Activated CD4-positive, alpha-beta T cell treated with anti-CD3 and anti-CD28 coated beads for 36 hours (primary cell): ENCODE results near the gene CBX2. TPM values are rescaled to one million over a fixed set of nuclear protein-coding genes. Genes with fewer than 3 reads are reported as not detected.
"Not testable (repeated sequence)": the region's sequence is repeated elsewhere in the genome, so short reads cannot be mapped to it uniquely, and the experiment has no call there.

Experiments
- ATAC-seq: fragments of 200-7000 bp; cut with Tn5 transposase; one replicate; pipeline ENCODE4 v1.10.0; 2021; ENCODE audit warnings: mild to moderate bottlenecking, moderate library complexity
- CTCF ChIA-PET: fragments of 350-600 bp; sonication (Branson Sonifier 250); formaldehyde crosslinking; loops from one replicate; lab custom pipeline; 2021; ENCODE audit warnings: antibody characterized with exemption; lab: Charles Lee
- POLR2A ChIA-PET: fragments of 350-600 bp; sonication (Branson Sonifier 250); formaldehyde crosslinking; loops from one replicate; lab custom pipeline; 2021; ENCODE audit warnings: antibody characterized with exemption, inconsistent platforms; lab: Charles Lee
- DNase-seq: peaks from one replicate; pipeline ENCODE4 v3.0.0-alpha.2; 2020
- H3K27ac Mint-ChIP-seq: one replicate; pipeline ENCODE4 v1.8.0; 2021; ENCODE audit warnings: mixed read lengths
- H3K27me3 Mint-ChIP-seq: one replicate; pipeline ENCODE4 v1.8.0; 2021; ENCODE audit warnings: mixed read lengths
- H3K36me3 Mint-ChIP-seq: one replicate; pipeline ENCODE4 v1.8.0; 2021; ENCODE audit warnings: low read depth, mixed read lengths
- H3K4me1 Mint-ChIP-seq: one replicate; pipeline ENCODE4 v1.8.0; 2021; ENCODE audit warnings: mixed read lengths
- H3K4me3 Mint-ChIP-seq: one replicate; pipeline ENCODE4 v1.8.0; 2021; ENCODE audit warnings: mild to moderate bottlenecking, moderate library complexity, mixed read lengths
- H3K9me3 Mint-ChIP-seq: one replicate; pipeline ENCODE4 v1.8.0; 2021; ENCODE audit warnings: low read depth, mixed read lengths
- intact Hi-C, 2 experiments: fragments of 100-400 bp; cut with DNase I in 1 of 2; cut with micrococcal nuclease in 1 of 2; formaldehyde crosslinking; loops; one replicate each; pipeline versions ENCODE4 v1.14.2 to v1.15.1; 2022 to 2024; cut with DNase I, micrococcal nuclease
- total RNA-seq, 2 experiments: library from RNA; stranded (reverse); gene quantifications; one replicate each; pipeline ENCODE4 v1.2.3, GENCODE V29; 2021

The CBX2 gene
- total RNA-seq, 2 experiments from 2014 or later, result 4.2 to 4.3 TPM

- H3K27ac Mint-ChIP-seq, result no peak overlapping the region
- intact Hi-C loops, result no loop called here
- no peaks in the 10 kb centered on the region for H3K9me3 Mint-ChIP-seq
- H3K27me3 Mint-ChIP-seq, result peaks cover 24% of the 10 kb centered on the region
- ChIA-PET POLR2A (no interaction called here), CTCF (no interaction called here)
- ATAC-seq (no peak), DNase-seq (no peak)
- no peaks in the 10 kb centered on the region for H3K36me3 Mint-ChIP-seq
- H3K4me3 Mint-ChIP-seq, result no peak overlapping the region
- peaks cover 10% of the 10 kb centered on the region for H3K4me1 Mint-ChIP-seq
These were observed 23.6 kb upstream of the CBX2 start for GRCh38 chr17:79754370-79754769.

- CTCF ChIA-PET, result interaction anchor here (0.6 kb wide), 1 partner anchor 249 kb away, joined by 3 read pairs; no protein-coding TSS in a partner anchor
- intact Hi-C loops, H3K4me3 Mint-ChIP-seq, POLR2A ChIA-PET, H3K9me3 Mint-ChIP-seq, H3K36me3 Mint-ChIP-seq, ATAC-seq, DNase-seq, H3K27ac Mint-ChIP-seq: not testable (repeated sequence)
- Mint-ChIP-seq H3K4me1 (peaks cover 10% of the 10 kb centered on the region), H3K27me3 (peaks cover 22% of the 10 kb centered on the region)
These were observed 23.0 kb upstream of the CBX2 start for GRCh38 chr17:79754903-79755302.

- no peak overlapping the region for H3K27ac Mint-ChIP-seq
- peaks cover 9% of the 10 kb centered on the region for H3K4me1 Mint-ChIP-seq
- CTCF ChIA-PET, result interaction anchor here (0.6 kb wide), 1 partner anchor 249 kb away, joined by 3 read pairs; no protein-coding TSS in a partner anchor
- H3K36me3 Mint-ChIP-seq, result no peaks in the 10 kb centered on the region
- H3K9me3 Mint-ChIP-seq, result no peaks in the 10 kb centered on the region
- H3K4me3 Mint-ChIP-seq, result no peak overlapping the region
- H3K27me3 Mint-ChIP-seq, result peaks cover 20% of the 10 kb centered on the region
- intact Hi-C loops, result no loop called here
- DNase-seq, result no peak
- ATAC-seq, result no peak
- POLR2A ChIA-PET, result no interaction called here
These were observed 22.4 kb upstream of the CBX2 start for GRCh38 chr17:79755591-79755990.

- intact Hi-C loops, result no loop called here
- Mint-ChIP-seq H3K27me3 (peaks cover 6% of the 10 kb centered on the region), H3K9me3 (no peaks in the 10 kb centered on the region), H3K4me3 (no peak overlapping the region), H3K36me3 (no peaks in the 10 kb centered on the region), H3K27ac (no peak overlapping the region), H3K4me1 (peaks cover 1% of the 10 kb centered on the region)
- CTCF ChIA-PET, result interaction anchor here (0.6 to 1.0 kb wide), 4 partner anchors 11 to 96 kb away, joined by 3 read pairs; no protein-coding TSS in a partner anchor
- ATAC-seq (no peak), DNase-seq (no peak)
- POLR2A ChIA-PET, result no interaction called here
These were observed 20.7 kb upstream of the CBX2 start for GRCh38 chr17:79757140-79757745.

GRCh38 chr17:79758271-79758670 is 19.7 kb upstream of the CBX2 start:
- no peak overlapping the region for H3K27ac Mint-ChIP-seq
- no peak overlapping the region for H3K4me3 Mint-ChIP-seq
- H3K27me3 Mint-ChIP-seq, result peaks cover 6% of the 10 kb centered on the region
- intact Hi-C loops, result no loop called here
- no peak for ATAC-seq
- no peak for DNase-seq
- no peaks in the 10 kb centered on the region for H3K4me1 Mint-ChIP-seq
- H3K36me3 Mint-ChIP-seq, result no peaks in the 10 kb centered on the region
- H3K9me3 Mint-ChIP-seq, result no peaks in the 10 kb centered on the region
- POLR2A ChIA-PET, result no interaction called here
- CTCF ChIA-PET, result interaction anchor here (1.0 kb wide), 1 partner anchor 12 kb away, joined by 3 read pairs; no protein-coding TSS in a partner anchor

GRCh38 chr17:79760197-79760906 is 17.6 kb upstream of the CBX2 start:
- ChIA-PET CTCF (interaction anchor here (0.6 kb wide), 1 partner anchor 436 kb away, joined by 5 read pairs; no protein-coding TSS in a partner anchor), POLR2A (no interaction called here)
- no peaks in the 10 kb centered on the region for H3K9me3 Mint-ChIP-seq
- H3K4me3 Mint-ChIP-seq, result no peak overlapping the region
- H3K27me3 Mint-ChIP-seq, result peaks cover 6% of the 10 kb centered on the region
- DNase-seq (no peak), ATAC-seq (no peak)
- H3K27ac Mint-ChIP-seq, result no peak overlapping the region
- H3K4me1 Mint-ChIP-seq, result no peaks in the 10 kb centered on the region
- H3K36me3 Mint-ChIP-seq, result no peaks in the 10 kb centered on the region
- intact Hi-C loops, result no loop called here

GRCh38 chr17:79761894-79762589 is 15.9 kb upstream of the CBX2 start:
- DNase-seq (no peak), ATAC-seq (no peak)
- no peaks in the 10 kb centered on the region for H3K4me1 Mint-ChIP-seq
- intact Hi-C loops, result no loop called here
- no peak overlapping the region for H3K4me3 Mint-ChIP-seq
- H3K27me3 Mint-ChIP-seq, result peaks cover 6% of the 10 kb centered on the region
- no peaks in the 10 kb centered on the region for H3K36me3 Mint-ChIP-seq
- POLR2A ChIA-PET, result no interaction called here
- CTCF ChIA-PET, result interaction anchor here (0.7 kb wide), 1 partner anchor 68 kb away, joined by 3 read pairs; no protein-coding TSS in a partner anchor
- H3K27ac Mint-ChIP-seq, result no peak overlapping the region
- H3K9me3 Mint-ChIP-seq, result no peaks in the 10 kb centered on the region

GRCh38 chr17:79765708-79766107 is 12.2 kb upstream of the CBX2 start:
- Mint-ChIP-seq H3K4me3 (no peak overlapping the region), H3K9me3 (no peaks in the 10 kb centered on the region), H3K27ac (no peak overlapping the region), H3K27me3 (peaks cover 8% of the 10 kb centered on the region), H3K36me3 (no peaks in the 10 kb centered on the region), H3K4me1 (no peaks in the 10 kb centered on the region)
- POLR2A ChIA-PET, result interaction anchor here (0.6 kb wide), 1 partner anchor 23 kb away, joined by 3 read pairs; no protein-coding TSS in a partner anchor
- intact Hi-C loops, result no loop called here
- DNase-seq (no peak), ATAC-seq (no peak)
- CTCF ChIA-PET, result no interaction called here

GRCh38 chr17:79769570-79770506 is 8.1 kb upstream of the CBX2 start:
- Mint-ChIP-seq H3K27ac (no peak overlapping the region), H3K9me3 (no peaks in the 10 kb centered on the region), H3K4me3 (no peak overlapping the region), H3K36me3 (no peaks in the 10 kb centered on the region), H3K4me1 (no peaks in the 10 kb centered on the region), H3K27me3 (peaks cover 23% of the 10 kb centered on the region)
- no peak for ATAC-seq
- intact Hi-C loops, result no loop called here
- ChIA-PET CTCF (interaction anchor here (0.9 kb wide), 1 partner anchor 24 kb away, joined by 3 read pairs; no protein-coding TSS in a partner anchor), POLR2A (no interaction called here)
- no peak for DNase-seq

GRCh38 chr17:79771276-79771675 is 6.7 kb upstream of the CBX2 start:
- ChIA-PET CTCF (interaction anchor here (0.6 to 0.8 kb wide), 2 partner anchors 10 to 18 kb away, joined by 3 read pairs; no protein-coding TSS in a partner anchor), POLR2A (interaction anchor here (0.6 kb wide), 1 partner anchor 10 kb away, joined by 5 read pairs; no protein-coding TSS in a partner anchor)
- no peak overlapping the region for H3K27ac Mint-ChIP-seq
- no peak for DNase-seq
- no peak for ATAC-seq
- no peaks in the 10 kb centered on the region for H3K36me3 Mint-ChIP-seq
- H3K4me3 Mint-ChIP-seq, result no peak overlapping the region
- peaks cover 31% of the 10 kb centered on the region for H3K27me3 Mint-ChIP-seq
- intact Hi-C loops, result no loop called here
- no peaks in the 10 kb centered on the region for H3K4me1 Mint-ChIP-seq
- H3K9me3 Mint-ChIP-seq, result no peaks in the 10 kb centered on the region
